Suppressor macrophage treated with lipopolysaccharide for 4 hours (primary cell): ENCODE data around the gene HIP1.
"Not testable (repeated sequence)": the region's sequence is repeated elsewhere in the genome, so short reads cannot be mapped to it uniquely, and the experiment has no call there.

ENCODE experiments used
- DNase-seq: peaks from one replicate; pipeline ENCODE4 v3.0.0-alpha.2; 2020

The HIP1 gene

GRCh38 chr7:75608451-75609122 lies 130.2 kb downstream of the HIP1 start:
- no peak for DNase-seq

DNA sequence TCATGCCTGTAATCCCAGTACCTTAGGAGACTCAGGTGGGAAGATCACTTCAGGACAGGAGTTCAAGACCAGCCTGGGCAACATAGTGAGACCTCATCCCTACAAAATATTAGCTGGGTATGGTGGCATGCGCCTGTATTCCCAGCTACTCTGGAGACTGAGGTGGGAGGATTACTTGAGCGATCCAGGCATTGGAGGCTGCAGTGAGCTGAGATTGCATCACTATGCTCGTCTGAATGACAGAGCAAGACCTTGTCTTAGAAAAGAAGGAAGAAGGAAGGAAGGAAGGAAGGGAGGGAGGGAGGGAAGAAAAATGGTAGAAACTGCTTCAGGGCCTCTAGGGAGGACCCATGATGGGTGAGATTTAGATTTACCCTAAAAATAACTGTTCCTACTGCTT lies 134.3 kb downstream of the HIP1 start:
- no peak for DNase-seq

DNA sequence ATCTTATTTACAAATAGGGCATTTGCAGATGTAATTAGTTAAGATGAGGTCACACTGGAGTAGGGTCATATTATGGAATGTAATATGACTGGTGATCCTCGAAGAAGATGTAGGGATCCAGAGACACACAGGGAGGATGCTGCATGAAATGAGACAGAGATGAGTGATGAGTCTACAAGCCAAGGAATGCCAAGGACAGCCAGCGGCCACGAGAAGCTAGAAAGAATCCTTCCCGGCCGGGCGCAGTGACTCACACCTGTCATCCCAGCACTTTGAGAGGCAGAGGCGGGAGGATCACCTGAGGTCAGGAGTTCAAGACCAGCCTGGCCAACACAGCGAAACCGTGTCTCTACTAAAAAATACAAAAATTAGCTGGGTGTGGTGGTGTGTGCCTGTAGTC lies 135.9 kb downstream of the HIP1 start:
- DNase-seq = not testable (repeated sequence)

DNA sequence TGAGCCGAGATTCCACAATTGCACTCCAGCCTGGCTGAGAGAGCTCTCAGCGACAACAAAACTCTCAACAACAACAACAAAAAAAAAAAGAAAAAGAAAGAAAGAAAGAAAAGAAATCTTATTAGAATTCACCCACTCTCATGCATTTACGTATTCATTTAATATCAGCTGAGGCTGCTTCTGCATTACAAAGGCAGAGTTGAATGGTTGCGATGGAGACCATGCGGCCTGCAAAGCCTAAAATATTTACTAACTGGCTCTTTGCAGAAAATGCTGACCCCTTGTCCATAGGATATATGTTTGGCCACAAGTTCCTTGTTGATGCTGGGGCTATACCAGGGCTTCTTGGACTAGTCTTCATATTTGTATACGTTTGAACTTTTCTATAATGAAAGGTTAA lies 137.2 kb downstream of the HIP1 start:
- DNase-seq = no peak

- DNase-seq = not testable (repeated sequence)
These were observed 138.0 kb downstream of the HIP1 start for GRCh38 chr7:75600748-75601147.

DNA sequence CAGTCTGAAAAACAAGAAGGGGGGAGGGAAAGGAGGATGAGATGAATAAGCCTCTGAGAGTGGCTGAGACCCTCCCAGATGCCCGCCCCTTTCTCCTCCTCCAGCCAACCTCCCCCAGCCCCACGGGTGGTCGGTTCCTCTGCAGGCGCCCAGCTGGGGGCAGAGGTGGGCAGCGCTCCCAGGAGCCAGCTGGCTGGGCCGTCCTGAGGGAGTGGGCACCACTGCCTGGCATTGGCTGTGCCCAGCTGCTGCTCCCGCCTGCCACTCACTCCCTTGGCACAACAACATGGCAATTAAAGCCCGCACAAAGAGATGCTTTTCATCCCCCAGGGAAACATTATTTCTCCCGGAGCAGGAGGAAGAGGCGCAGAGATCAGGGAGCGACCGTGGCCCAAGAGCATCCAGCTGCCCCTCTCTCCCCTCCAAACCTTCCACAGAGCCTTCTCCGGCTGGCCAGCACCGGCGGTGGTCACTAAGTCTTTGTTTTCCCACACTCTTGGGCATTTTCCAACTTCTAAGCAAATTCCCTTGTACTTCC lies 139.4 kb downstream of the HIP1 start:
- DNase-seq = no peak

DNA sequence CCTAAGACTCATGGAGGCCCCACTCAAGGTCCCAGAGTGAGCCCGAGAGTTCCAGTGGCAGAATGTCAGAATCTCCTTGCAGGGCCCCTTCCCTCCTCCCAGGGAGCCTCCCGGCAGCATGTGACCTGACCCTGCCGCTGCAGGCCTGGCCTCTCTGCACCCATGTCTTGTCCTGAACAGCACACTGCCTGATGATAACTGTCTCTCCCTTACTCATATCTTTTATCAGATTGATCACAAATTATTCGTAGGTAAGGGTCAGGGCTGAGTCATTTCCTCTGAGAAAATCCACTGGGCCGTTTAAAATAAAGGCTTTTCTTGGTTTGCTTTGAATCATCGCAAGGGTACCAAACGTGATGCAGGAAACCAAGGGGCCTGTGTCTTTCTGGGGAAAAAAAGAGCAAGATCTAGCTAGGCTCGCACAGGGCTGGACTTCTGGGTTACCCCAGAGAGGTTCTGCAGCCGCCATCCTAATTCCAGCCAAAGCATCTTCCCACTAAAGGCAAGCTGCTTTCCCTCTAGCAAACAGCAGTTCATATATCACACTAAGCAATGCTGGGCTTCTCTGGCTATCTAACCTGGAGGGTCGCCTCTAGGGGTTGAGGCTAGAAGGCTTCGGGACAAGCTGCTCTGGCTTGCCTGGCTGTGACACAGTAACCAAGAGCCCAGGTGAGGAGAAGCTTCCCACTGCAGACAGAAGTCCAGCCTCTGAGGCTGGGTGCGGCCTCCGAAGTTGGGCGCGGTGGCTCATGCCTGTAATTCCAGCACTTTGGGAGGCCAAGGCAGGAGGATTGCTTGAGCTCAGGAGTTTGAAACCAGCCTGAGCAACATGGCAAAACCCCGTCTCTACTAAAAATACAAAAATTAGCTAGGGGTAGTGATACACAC lies 141.8 kb downstream of the HIP1 start:
- DNase-seq = no peak

- DNase-seq = no peak
These were observed 143.0 kb downstream of the HIP1 start for GRCh38 chr7:75595766-75596165.

- DNase-seq = not testable (repeated sequence)
These were observed 145.1 kb downstream of the HIP1 start for GRCh38 chr7:75593500-75594184.

DNA sequence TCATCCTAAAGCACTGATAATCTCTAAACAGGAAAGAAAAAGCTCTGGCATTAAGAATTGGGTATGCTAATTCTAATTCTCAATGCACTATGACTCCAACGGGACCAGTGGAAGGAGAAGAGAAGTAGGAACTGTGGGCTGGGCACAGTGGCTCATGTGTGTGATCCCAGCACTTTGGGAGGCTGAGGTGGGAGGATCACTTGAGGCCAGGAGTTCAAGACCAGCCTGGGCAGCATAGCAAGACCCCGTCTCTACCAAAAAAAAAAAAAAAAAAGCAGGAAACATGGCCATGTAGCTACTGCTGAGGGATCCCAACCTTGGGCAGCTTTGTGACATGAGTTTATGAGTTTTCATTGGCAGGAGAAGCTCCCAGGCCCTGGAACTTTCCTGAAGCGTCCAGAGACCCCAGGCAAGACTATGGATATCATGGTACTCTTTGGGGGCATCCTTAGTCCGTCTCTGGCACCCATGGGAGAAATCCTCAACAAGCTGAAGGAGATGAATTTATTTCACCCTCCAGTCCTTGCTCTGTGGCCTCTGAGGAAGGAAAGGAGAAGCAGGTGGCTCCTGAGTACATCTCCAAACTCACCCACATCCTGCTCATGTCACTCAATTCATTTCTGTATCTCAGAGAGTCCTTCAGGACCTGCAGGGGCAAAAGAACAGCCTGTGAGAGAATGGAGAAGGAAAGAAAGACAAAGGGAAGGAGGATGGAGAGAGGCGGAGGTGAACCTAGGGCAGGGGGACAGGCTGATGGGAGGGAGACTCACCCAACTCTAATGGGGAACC lies 147.1 kb downstream of the HIP1 start:
- no peak for DNase-seq

GRCh38 chr7:75590373-75591005 lies 148.3 kb downstream of the HIP1 start:
- no peak for DNase-seq

DNA sequence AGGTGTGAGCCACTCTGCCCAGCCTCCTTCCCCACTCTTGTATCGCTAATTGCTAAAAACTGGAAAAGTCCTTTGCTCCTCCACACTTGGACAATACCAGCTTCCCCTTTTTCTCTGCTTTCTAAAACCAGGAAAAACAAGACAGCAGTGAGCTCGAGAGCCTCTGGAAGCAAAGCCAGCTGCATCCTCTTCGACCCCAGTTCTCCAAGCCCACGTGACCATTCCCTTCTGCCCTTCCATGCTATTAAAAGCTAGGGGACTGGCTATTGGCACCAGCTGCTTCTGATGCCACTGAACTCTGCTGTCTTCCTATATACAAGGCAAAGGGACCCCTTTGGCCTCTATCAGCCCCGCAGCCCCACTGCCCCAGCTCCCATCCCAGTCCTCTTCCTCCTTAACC lies 154.4 kb downstream of the HIP1 start:
- no peak for DNase-seq

- DNase-seq = no peak
These were observed 155.5 kb downstream of the HIP1 start for GRCh38 chr7:75583255-75583654.

- no peak for DNase-seq
These were observed 158.8 kb downstream of the HIP1 start for GRCh38 chr7:75579899-75580298.

GRCh38 chr7:75578081-75578480 lies 160.7 kb downstream of the HIP1 start:
- no peak for DNase-seq

DNA sequence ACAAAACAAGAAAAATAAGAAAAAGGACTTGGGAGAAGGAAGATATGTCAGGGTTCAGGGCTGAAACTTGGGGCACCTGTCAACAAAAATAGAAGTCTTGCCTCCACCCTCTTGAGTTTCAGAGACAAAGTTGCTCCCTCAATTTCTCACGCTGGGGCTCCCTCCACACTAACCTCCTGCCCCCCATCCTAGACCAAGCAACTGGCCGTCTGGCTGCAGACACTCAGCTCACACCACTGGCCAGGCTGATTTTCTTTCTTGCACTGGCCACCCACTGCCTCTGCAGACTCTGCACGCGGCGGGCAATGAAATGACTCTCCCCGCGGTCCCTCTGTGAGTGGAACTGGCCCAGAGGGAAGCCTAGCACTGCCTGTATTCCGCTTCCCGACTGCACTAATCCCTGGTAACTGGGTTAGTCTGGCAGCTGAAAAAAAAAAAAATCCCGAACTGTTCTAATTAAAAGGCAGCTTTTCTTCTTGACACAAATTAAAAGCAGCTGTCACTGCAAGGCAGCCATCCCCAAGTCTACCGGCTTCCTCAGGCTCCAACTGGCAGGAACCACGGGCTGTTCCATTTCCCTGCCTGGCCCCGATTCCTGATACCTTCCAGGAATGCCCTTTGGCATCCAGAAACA lies 163.1 kb downstream of the HIP1 start:
- DNase-seq = no peak

- DNase-seq = no peak
These were observed 165.2 kb downstream of the HIP1 start for GRCh38 chr7:75573477-75574019.

DNA sequence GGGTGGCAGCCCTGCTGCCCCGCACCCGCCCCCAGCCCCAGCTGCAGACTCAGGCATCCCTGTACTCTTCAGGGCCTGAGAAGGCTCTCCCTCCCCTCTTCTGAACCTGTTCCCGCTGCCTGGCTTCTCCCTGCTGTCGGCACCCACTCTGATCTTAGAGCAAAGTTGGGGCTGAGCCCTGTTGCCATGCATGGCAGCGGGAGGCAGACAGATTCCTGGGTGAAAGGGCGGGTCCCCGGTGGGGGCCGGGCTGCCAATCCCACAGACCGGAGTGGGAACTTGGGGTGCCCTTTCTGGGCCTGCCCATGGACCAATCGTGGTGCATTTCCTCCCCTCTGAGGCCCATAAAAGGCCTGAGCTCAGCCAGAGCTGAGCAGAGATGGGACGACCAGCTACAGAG lies 165.9 kb downstream of the HIP1 start:
- DNase-seq = no peak

DNA sequence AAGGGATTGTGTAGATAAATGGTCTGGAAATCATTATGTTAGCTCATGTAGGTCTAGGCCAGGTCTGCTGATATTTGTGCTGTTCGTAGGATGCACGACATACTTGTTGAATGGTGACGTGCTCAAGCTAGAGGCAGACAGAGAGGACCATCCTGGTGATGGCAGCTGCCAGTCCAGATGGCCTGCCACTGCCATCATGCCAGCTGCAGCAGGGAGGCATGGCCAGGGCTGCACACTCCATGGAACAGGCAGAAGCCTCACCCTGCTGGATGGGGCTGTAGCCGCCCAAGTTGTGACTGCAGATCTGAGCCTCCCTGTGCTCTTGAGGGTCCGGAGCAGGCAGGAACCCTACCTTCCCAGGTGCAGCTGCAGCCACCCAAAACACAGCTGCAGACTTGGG lies 166.3 kb downstream of the HIP1 start:
- no peak for DNase-seq

DNA sequence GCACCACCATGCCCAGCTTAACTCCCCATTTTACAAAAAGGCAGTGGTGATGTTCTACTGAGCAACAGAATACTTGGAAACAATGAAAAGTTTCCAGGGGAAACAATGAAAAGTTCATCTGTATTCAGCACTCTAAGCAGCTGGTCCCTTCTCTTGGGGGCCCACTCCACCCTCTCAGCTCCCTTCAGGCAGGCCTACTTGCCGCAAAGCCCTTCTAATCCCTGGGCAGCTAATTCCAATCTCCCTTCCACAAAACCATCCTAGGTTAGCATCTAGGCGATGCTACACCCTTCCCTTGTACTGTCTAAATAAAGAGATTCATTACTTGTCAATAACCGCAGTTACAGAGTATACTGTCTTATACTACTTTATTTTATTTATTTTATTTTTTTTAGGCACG lies 167.5 kb downstream of the HIP1 start:
- DNase-seq = no peak

- DNase-seq = peak; percentile 68
These were observed 169.0 kb downstream of the HIP1 start for GRCh38 chr7:75569629-75570282.
